HG02798 (cell line): ENCODE measurements around the gene RCN1.

Experiments used
- ATAC-seq: cut with Tn5 transposase; IDR thresholded peaks from one replicate; pipeline ENCODE4 v1.9.1; 2021; ENCODE audit warnings: mild to moderate bottlenecking; ENCODE audit not compliant: unreplicated experiment, poor library complexity

The RCN1 gene

DNA sequence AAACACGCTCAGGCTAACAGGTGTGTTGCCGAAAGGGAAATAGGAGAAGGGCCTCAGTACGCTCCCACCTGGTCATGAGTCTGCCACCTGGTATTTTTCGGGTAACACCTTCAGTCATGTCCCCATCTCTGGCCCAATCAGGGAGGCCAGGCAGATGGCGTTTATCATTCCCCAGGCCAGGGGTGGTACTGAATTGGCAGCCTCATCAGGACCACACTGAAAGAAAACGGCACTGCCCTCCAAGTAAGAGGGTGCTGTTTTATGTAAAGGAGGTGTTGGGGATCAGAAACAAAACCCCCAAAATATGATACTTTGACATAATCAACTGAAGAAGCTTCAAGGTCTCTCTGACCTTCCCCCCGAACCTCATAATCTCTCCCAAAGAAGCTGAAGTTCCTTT lies 58.9 kb downstream of the RCN1 start:
- ATAC-seq: no peak

DNA sequence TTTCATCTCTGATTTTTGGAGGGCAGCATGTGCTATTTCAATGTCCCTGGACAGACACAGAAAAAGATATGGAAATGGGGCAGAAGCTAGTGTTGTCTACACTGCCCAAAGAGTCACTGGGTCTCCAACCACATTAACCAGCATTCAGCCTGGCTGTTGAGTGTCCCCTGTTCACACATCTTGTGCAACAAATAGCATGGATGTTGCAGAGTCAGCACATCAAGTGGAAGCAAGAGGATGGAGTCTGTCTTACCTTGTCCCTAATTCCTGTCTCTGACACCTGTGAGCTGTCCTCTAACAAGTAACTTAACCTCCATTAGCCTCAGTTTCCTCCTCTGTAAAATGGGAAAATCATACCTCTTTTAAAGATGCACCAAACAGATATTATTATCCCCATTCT lies 60.2 kb downstream of the RCN1 start:
- no peak for ATAC-seq

DNA sequence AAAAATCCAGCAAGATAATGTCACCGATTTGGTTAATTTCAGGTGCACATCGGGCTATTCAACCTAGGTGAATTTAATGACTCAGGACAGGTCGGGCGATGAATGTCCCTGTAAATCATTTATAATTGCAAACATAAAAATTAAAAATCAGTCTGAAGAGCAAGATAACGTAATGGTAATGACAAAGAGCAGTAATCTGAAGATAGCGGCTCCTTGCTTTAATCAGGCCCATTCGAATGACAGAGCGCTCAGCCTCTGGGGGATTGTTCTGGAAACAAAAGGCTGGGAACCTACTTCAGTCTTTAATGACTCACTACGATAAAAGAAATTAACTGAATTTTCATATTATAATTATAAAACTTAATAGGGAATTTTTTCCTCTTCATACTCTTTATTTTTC lies 61.3 kb downstream of the RCN1 start:
- ATAC-seq: no peak

DNA sequence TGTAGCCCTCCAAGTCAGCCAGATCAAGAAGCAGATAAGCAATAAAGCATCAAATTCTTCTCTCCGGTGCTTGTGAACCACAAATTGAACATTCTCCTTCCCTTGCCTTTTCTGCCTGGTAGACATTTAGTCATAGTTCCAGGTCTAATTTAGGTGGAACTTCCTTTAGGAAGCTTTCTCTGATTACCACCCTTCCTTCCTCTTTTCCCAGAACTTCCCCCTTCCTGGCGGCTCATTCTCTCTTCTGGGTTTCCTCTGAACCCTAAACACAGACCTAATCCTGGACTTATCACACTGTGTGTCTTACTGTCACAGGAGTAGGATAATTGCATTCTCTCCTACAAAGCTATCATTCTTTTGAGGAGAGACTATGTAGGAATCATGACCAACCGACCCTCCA lies 61.9 kb downstream of the RCN1 start:
- ATAC-seq: no peak

DNA sequence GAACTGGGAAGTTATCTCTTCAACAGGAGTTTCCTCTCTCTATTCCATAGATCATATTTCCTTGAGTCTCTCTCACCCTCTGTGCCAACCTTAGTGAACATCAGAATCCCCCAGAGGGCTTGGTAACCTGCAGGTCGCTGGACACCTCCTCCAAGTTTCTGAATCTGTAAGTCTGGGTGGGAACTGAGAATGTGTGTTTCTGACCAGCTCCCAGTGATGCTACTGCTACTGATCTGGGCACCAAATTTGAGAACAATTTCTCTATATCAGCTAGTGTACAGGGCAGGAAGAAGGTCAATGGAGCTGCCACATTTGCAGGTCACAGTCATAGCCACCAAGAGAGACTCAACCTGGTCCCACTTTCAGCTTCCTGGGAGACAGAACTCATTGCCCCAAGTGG lies 62.9 kb downstream of the RCN1 start:
- peak; percentile 40 for ATAC-seq

DNA sequence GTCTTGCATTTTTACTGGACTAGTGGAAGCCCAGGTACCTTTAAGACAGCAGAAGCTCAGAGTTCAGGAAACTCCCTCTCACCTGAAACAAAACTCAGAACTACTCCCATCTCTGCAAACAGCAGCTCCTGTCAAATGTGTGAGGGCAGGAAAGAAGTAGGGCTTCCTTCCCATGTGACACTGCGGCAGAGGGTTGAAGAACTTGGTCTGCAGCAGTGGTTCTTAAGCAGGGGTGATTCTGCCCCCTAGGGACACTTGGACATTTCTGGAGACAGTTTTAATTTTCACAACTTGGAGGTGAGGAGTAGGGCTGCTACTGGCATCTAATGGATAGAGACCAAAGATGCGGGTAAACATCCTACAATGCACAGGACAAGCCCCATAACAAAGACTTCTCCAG lies 63.4 kb downstream of the RCN1 start:
- ATAC-seq: peak; percentile 36
